ENCODE results near the gene DNALI1.
"Not testable (repeated sequence)": the region's sequence is repeated elsewhere in the genome, so short reads cannot be mapped to it uniquely, and the experiment has no call there.

DNALI1 gene

GRCh38 chr1:37567023-37567422 lies 10.3 kb downstream of the DNALI1 start:
- WGBS, 2 experiments, result 94% methylated on average over 3 of the region's 3 CpGs
- no peak overlapping the region for H3K4me3 ChIP-seq (ENCODE audit: insufficient read depth, low read depth, low read length)
- no peak overlapping the region for H3K27ac ChIP-seq (ENCODE audit: insufficient read depth, low read depth, low read length, poor library complexity, severe bottlenecking)
- H3K4me1 ChIP-seq (ENCODE audit: control insufficient read depth, insufficient read depth, low read length), result no peaks in the 10 kb centered on the region
- no peaks in the 10 kb centered on the region for H3K9me3 ChIP-seq (ENCODE audit: control insufficient read depth, low read length)
- peaks cover 42% of the 10 kb centered on the region for H3K36me3 ChIP-seq (ENCODE audit: control insufficient read depth, insufficient read depth, low read length)
- H3K27me3 ChIP-seq (ENCODE audit: control insufficient read depth, insufficient read depth, low read length, poor library complexity, severe bottlenecking), result no peaks in the 10 kb centered on the region

DNA sequence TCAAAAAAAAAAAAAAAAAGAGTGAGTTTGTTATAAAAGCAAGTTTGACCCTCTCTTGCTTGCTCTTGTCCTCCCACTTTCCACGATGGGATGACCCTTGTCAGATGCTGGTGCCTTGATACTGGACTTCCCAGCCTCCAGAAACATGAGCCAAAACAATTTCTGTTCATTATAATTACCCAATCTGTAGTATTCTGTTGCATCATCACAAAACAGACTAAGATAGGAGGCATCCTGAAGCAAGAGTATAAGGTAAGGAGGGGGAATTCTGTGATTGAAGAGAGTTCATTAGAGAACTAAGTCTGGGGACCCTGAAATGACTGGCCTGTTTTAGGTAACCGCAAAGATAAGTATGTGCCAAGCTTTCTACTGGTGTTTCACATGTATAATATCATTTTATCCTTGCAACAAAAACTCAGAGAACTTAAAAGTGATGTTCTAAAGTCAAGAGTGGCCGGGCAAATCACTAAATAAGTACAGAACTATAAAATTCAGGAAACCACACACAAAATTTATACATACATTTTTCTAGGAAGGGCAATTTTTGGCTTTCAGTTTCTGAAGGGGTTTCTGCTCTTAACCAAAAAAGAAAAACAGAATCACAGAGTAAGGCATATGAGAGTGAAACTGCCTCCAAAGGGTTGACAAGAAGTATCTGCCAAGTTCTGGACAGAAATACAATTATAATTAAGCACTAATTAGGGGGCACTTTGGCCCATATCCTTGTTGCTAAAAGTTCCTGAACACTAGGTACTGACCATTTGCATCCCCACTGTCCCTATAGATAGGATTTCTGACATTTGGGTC lies 14.0 kb downstream of the DNALI1 start:
- Histone ChIP-seq H3K4me1 (ENCODE audit: control insufficient read depth, insufficient read depth, low read length) (no peaks in the 10 kb centered on the region), H3K4me3 (ENCODE audit: insufficient read depth, low read depth, low read length) (no peak overlapping the region), H3K27ac (ENCODE audit: insufficient read depth, low read depth, low read length, poor library complexity, severe bottlenecking) (no peak overlapping the region), H3K36me3 (ENCODE audit: control insufficient read depth, insufficient read depth, low read length) (peaks cover 69% of the 10 kb centered on the region), H3K27me3 (ENCODE audit: control insufficient read depth, insufficient read depth, low read length, poor library complexity, severe bottlenecking) (no peaks in the 10 kb centered on the region), H3K9me3 (ENCODE audit: control insufficient read depth, low read length) (no peaks in the 10 kb centered on the region)
- WGBS, 2 experiments, result 91 to 97% methylated on average over 3 of the region's 3 CpGs

DNA sequence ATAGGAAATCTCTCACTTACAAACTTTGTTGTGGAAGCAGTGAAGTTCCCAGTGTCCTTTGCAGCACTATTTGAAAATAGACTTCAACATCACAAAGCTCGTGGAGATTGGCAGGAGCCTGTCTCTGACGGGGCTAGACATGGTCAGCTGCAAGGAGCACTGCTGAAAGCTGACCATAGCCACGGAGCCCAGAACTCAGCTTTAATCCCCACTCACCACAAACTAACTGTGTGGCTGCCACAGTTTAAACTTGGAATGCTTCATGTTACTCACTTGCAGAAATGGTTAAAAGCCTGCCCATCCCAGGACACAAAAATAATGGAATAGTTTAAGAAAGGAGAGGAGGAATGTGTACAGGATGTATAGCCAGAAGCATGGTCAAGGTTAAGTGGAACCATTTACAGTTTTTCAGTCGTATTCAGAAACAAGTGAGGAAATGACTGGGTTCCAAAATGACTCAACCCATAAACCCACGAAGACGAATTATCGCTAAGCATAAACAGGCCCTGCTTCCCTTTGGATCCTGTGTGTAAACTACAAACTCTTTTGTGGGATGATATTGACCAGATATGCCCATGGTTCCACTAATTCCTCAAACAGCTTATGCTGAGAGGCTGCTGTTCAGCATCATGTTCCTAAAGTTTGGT lies 18.2 kb downstream of the DNALI1 start:
- Histone ChIP-seq H3K36me3 (ENCODE audit: control insufficient read depth, insufficient read depth, low read length) (peaks cover 63% of the 10 kb centered on the region), H3K9me3 (ENCODE audit: control insufficient read depth, low read length) (no peaks in the 10 kb centered on the region), H3K27ac (ENCODE audit: insufficient read depth, low read depth, low read length, poor library complexity, severe bottlenecking) (no peak overlapping the region), H3K27me3 (ENCODE audit: control insufficient read depth, insufficient read depth, low read length, poor library complexity, severe bottlenecking) (no peaks in the 10 kb centered on the region), H3K4me3 (ENCODE audit: insufficient read depth, low read depth, low read length) (no peak overlapping the region), H3K4me1 (ENCODE audit: control insufficient read depth, insufficient read depth, low read length) (no peaks in the 10 kb centered on the region)
- WGBS, 2 experiments, result 93 to 96% methylated on average over 7 of the region's 7 CpGs

DNA sequence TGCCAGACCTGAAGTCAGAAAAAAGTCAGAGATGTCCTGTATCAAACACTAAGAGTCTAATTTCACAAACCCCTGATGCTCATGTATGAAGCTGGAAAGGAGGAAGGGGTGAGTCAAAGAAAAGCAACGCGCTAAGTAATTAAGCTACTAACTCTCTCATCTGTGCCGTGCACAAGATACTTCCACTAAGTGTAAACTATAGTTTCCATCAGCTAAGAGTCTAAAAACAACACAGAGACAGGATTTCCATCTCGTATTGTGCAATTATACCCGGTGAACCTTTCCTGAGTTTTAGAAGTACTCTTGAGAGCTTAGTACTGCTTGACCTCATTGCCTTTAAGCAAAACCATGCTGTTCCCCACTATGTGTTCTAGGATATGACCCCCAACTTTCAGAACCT lies 19.0 kb downstream of the DNALI1 start:
- no peaks in the 10 kb centered on the region for H3K9me3 ChIP-seq (ENCODE audit: control insufficient read depth, low read length)
- WGBS, 2 experiments, result 93 to 95% methylated on average over 5 of the region's 5 CpGs

DNA sequence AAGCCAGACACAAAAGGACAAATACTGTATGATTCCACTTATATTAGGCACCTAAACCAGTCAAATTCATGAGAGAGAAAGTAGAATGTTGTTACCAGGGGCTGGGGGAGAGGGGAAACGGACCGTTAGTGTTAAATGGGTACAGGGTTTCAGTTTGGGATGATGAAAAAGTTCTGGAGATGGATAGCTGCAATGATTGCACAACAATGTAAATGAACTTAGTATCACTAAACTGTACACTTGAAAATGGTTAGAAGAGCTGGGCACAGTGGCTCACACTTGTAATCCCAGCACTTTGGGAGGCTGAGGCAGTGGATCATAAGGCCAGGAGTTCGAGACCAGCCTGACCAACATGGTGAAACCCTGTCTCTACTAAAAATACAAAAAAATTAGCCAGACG lies 27.8 kb downstream of the DNALI1 start:
- H3K9me3 ChIP-seq (ENCODE audit: control insufficient read depth, low read length); H3K4me1 ChIP-seq (ENCODE audit: control insufficient read depth, insufficient read depth, low read length); H3K27me3 ChIP-seq (ENCODE audit: control insufficient read depth, insufficient read depth, low read length, poor library complexity, severe bottlenecking); H3K4me3 ChIP-seq (ENCODE audit: insufficient read depth, low read depth, low read length); H3K27ac ChIP-seq (ENCODE audit: insufficient read depth, low read depth, low read length, poor library complexity, severe bottlenecking): not testable (repeated sequence)
- peaks cover 31% of the 10 kb centered on the region for H3K36me3 ChIP-seq (ENCODE audit: control insufficient read depth, insufficient read depth, low read length)
- WGBS, 2 experiments, result 94 to 100% methylated on average over 4 of the region's 4 CpGs

More for the DNA sequence above, 19.0 kb downstream of the DNALI1 start:
- no peak overlapping the region for H3K4me3 ChIP-seq (ENCODE audit: insufficient read depth, low read depth, low read length)
- H3K36me3 ChIP-seq (ENCODE audit: control insufficient read depth, insufficient read depth, low read length), result peaks cover 66% of the 10 kb centered on the region
- H3K27ac ChIP-seq (ENCODE audit: insufficient read depth, low read depth, low read length, poor library complexity, severe bottlenecking), result no peak overlapping the region
- no peaks in the 10 kb centered on the region for H3K27me3 ChIP-seq (ENCODE audit: control insufficient read depth, insufficient read depth, low read length, poor library complexity, severe bottlenecking)
- H3K4me1 ChIP-seq (ENCODE audit: control insufficient read depth, insufficient read depth, low read length), result no peaks in the 10 kb centered on the region

DNA sequence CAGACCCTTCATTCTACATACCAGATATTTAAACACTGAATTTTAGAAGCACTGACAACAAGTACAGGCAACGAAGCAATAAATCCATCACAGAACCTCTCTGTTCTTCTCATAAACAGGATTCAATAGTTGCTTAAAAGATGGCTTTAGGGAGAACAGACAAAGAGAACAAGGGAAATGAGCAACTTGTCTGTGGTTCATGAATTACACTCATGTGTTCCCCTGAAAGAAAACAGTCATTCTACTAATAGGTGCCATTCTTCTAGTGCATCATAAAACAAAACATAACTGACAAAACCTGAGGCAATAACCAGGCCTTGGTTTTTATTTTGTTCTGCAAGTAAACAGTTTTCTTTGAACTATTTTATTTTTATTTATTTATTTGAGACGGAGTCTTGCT lies 32.2 kb downstream of the DNALI1 start:
- Histone ChIP-seq H3K9me3 (ENCODE audit: control insufficient read depth, low read length) (no peaks in the 10 kb centered on the region), H3K36me3 (ENCODE audit: control insufficient read depth, insufficient read depth, low read length) (peaks cover 25% of the 10 kb centered on the region), H3K4me1 (ENCODE audit: control insufficient read depth, insufficient read depth, low read length) (no peaks in the 10 kb centered on the region), H3K27me3 (ENCODE audit: control insufficient read depth, insufficient read depth, low read length, poor library complexity, severe bottlenecking) (no peaks in the 10 kb centered on the region), H3K4me3 (ENCODE audit: insufficient read depth, low read depth, low read length) (no peak overlapping the region), H3K27ac (ENCODE audit: insufficient read depth, low read depth, low read length, poor library complexity, severe bottlenecking) (no peak overlapping the region)
- WGBS, 2 experiments, result 89 to 95% methylated on average over 2 of the region's 2 CpGs

DNA sequence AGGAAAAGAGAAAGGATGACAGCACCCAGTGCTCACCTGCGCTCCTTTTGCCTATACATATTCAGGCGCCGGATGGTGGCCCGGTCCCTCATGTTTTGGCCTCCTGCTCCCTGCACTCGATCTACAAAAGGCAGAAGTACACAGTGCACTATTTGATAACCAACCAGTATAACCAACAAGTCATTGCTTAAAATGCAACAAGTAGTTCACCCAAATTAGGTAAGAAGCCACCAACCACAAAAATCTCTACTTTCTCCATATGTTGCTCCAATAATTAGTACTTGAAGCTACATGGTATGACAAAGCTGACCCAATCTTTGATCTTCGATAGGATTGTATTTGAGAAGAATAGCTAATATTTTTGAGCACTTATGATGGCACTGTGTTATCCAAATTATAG lies 37.0 kb downstream of the DNALI1 start:
- H3K4me1 ChIP-seq (ENCODE audit: control insufficient read depth, insufficient read depth, low read length), result no peaks in the 10 kb centered on the region
- WGBS, 2 experiments, result 96 to 98% methylated on average over 6 of the region's 6 CpGs
- H3K9me3 ChIP-seq (ENCODE audit: control insufficient read depth, low read length), result no peaks in the 10 kb centered on the region
- no peak overlapping the region for H3K4me3 ChIP-seq (ENCODE audit: insufficient read depth, low read depth, low read length)
- H3K27ac ChIP-seq (ENCODE audit: insufficient read depth, low read depth, low read length, poor library complexity, severe bottlenecking), result no peak overlapping the region
- peaks cover 18% of the 10 kb centered on the region for H3K36me3 ChIP-seq (ENCODE audit: control insufficient read depth, insufficient read depth, low read length)
- peaks cover 19% of the 10 kb centered on the region for H3K27me3 ChIP-seq (ENCODE audit: control insufficient read depth, insufficient read depth, low read length, poor library complexity, severe bottlenecking)

DNA sequence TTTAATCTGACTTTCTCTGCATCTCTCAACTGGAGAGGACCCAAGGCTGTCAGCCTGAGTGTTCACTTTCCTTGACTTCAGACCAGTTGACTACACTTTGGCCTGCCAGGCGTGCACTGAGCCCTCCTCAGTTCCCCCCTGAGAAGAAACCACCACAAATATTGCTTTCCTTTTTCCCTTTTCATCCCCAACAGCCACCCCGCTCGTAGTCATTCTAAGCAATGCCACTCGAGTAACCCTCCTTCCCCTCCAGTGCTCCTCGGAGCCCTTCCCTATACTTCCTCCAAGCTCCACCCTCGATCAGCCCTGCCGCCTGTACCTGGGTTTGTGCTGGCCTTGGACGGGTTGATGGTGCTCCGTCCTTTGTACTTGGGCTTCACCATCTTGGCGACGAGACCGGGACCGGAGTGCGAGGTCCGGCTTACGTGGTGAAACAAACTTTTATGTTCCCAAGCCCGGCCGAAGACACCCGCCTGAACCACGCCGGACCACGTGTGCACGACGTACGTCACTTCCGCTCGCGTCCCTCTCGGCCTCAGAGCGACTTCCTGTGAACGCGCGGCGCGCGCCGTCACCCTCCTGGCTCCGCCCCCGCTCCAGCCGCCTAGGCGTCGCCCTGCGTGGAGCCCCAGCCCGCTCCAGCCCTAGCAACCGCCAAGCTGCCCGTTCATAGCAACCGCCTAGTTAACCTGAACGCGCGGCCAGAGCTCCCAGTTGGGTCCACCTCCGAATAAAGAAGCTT lies 38.9 kb downstream of the DNALI1 start, which contains the start of gene GNL2:
TSS of gene GNL2 (minus strand) at position 498 of the 742 bp plus-strand sequence. CDS start at position 383, 115 bp downstream.
- Histone ChIP-seq H3K36me3 (ENCODE audit: control insufficient read depth, insufficient read depth, low read length) (peaks cover 15% of the 10 kb centered on the region), H3K27me3 (ENCODE audit: control insufficient read depth, insufficient read depth, low read length, poor library complexity, severe bottlenecking) (peaks cover 19% of the 10 kb centered on the region), H3K27ac (ENCODE audit: insufficient read depth, low read depth, low read length, poor library complexity, severe bottlenecking) (no peak within 1 kb of the TSS), H3K4me1 (ENCODE audit: control insufficient read depth, insufficient read depth, low read length) (no peaks in the 10 kb centered on the region), H3K9me3 (ENCODE audit: control insufficient read depth, low read length) (no peaks in the 10 kb centered on the region), H3K4me3 (ENCODE audit: insufficient read depth, low read depth, low read length) (peak within 1 kb of the TSS; percentile 88)
- WGBS, 2 experiments, result 0% methylated on average over 51 of the region's 51 CpGs

DNA sequence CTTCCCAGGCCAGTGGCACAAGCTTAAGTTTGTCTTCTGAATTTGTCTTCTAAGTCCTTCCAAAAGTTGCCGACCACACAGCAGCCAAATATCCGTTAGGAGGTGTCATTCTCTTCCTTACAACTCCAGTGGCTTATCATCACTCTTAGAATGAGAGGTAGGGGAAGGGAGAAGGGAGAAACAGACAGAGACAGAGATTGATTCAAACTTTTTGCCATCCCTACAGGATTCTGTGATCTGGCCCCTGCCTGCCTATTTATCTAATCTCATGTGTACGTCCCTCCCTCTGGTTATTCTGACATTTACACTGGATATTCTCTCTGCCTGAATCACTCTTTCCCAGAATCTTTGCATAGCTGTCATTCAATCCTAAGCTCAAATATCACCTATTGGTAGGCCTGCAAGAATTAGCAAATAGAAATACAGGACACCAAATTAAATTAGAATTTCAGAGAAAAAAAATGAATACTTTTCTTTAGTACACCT lies 39.5 kb downstream of the DNALI1 start:
- 0 to 7% methylated on average over 2 of the region's 3 CpGs for WGBS, 2 experiments
- H3K9me3 ChIP-seq (ENCODE audit: control insufficient read depth, low read length), result no peaks in the 10 kb centered on the region
- no peak overlapping the region for H3K27ac ChIP-seq (ENCODE audit: insufficient read depth, low read depth, low read length, poor library complexity, severe bottlenecking)
- peaks cover 15% of the 10 kb centered on the region for H3K36me3 ChIP-seq (ENCODE audit: control insufficient read depth, insufficient read depth, low read length)
- H3K27me3 ChIP-seq (ENCODE audit: control insufficient read depth, insufficient read depth, low read length, poor library complexity, severe bottlenecking), result peaks cover 25% of the 10 kb centered on the region
- peak overlapping the region; percentile 88 for H3K4me3 ChIP-seq (ENCODE audit: insufficient read depth, low read depth, low read length)
- no peaks in the 10 kb centered on the region for H3K4me1 ChIP-seq (ENCODE audit: control insufficient read depth, insufficient read depth, low read length)

- H3K27ac ChIP-seq (ENCODE audit: insufficient read depth, low read depth, low read length, poor library complexity, severe bottlenecking), result no peak overlapping the region
- no peaks in the 10 kb centered on the region for H3K9me3 ChIP-seq (ENCODE audit: control insufficient read depth, low read length)
- no peak overlapping the region for H3K4me3 ChIP-seq (ENCODE audit: insufficient read depth, low read depth, low read length)
- WGBS, 2 experiments, result 87 to 91% methylated on average over 5 of the region's 5 CpGs
- no peaks in the 10 kb centered on the region for H3K4me1 ChIP-seq (ENCODE audit: control insufficient read depth, insufficient read depth, low read length)
- peaks cover 28% of the 10 kb centered on the region for H3K27me3 ChIP-seq (ENCODE audit: control insufficient read depth, insufficient read depth, low read length, poor library complexity, severe bottlenecking)
- no peaks in the 10 kb centered on the region for H3K36me3 ChIP-seq (ENCODE audit: control insufficient read depth, insufficient read depth, low read length)
These were observed 43.2 kb downstream of the DNALI1 start for GRCh38 chr1:37599940-37600339.
